Hematopoietic multipotent progenitor cell treated with erythropoietin and hydrocortisone succinate and interleukin-3 and kit ligand, for 4 days (in vitro differentiated cells): ENCODE results near the gene UGT1A6.
"Not testable (repeated sequence)": the region's sequence is repeated elsewhere in the genome, so short reads cannot be mapped to it uniquely, and the experiment has no call there.

Experiments used
- DNase-seq: peaks from one replicate; pipeline ENCODE4 v3.0.0-alpha.2; 2015

UGT1A6 gene

DNA sequence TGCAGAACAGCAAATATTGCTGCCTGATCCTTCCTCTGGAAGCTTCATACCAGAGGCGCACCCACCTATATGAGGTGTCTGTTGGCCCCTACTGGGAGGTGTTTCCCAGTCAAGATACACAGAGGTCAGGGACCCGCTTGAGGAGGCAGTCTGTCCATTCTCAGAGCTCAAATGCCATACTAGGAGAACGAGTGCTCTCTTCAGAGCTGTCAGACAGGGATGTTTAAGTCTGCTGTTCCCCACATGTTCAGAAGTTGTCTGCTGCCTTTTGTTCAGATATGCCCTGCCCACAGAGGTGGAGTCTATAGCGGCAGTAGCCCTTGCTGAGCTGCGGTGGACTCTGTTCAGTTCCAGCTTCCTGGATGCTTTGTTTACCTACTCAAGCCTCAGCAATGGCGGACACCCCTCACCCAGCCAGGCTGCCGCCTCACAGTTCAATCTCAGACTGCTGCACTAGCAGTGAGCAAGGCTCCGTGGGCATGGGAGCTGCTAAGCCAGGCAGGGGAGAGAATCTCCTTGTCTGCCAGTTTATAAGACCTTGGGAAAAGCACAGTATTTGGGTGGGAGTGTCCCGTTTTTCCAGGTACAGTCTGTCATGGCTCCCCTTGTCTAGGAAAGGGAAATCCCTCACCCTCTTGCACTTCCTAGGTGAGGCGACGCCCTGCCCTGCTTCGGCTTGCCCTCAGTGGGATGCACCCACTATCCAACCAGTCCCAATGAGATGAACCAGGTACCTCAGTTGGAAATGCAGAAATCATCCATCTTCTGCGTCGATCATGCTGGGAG, 44.4 kb downstream of the UGT1A6 start:
- DNase-seq = not testable (repeated sequence)

GRCh38 chr2:233740870-233741269, 48.2 kb downstream of the UGT1A6 start:
- DNase-seq = no peak

DNA sequence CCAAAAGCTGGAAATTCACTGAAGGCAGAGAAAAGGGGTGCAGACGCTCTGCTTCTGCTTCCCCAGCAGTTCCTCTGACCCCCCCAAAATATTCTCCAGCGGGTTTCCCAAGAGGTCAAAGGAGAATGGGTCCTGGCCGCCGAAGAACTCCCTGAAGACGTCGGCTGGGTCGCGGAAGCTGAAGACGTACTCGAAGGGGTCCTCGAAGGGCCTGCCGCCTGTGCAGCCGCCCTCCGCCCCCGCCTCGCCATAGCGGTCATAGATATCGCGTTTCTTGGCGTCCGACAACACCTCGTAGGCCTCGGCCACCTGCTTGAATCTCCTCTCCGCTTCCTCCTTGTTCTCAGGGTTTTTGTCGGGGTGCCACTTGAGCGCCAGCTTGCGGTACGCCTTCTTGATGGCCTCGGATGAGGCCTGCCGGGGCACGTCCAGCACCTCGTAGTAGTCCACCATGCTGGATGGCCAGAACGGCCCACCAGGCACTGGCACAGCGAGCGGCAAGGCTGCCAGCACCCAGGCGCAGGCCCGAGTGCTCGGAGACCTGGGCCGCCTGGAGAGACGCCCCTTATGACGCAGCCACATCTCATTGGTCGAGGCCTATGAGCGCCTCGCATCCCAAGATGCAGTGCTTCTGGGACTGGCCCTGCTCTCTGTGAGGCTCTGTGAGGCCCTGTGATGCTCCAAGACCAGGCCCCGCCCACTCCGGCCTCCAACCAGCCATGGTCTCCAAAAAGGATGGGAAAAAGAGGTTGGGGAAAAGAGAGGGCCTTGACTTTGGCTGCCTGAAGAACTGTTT, 51.0 kb downstream of the UGT1A6 start:
- DNase-seq = no peak

DNA sequence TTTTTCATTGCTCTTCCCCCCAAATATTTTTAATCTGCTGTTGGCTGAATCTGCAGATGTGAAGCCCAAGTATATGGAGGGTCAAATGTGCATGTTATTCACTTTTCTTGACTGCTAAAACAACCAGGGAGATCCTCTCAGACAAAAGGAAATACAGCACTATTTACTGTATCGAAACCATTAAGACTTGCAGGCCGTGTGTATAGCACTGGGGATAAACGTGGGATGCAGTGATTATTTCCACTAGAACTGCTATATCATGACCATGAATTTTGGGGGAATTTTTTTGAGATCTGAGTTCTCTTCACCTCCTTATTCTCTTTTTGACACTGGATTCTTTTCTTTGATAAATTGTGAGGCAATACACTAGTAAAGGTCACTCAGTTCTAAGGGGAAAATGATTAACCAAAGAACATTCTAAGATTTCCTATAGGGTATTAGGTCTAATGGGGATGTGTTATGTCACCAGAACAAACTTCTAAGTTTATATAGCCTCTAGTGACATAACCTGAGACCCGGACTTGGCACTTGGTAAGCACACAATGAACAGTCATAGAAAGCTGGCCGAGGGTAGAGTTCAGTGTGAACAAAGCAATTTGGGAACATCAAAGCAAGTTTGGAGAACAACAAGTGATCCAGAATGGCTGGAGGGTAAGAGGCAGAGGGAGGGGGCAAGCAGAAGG, 52.5 kb downstream of the UGT1A6 start:
- no peak for DNase-seq

- DNase-seq = not testable (repeated sequence)
Observed at GRCh38 chr2:233745838-233746237, 53.1 kb downstream of the UGT1A6 start.

- no peak for DNase-seq
Observed at GRCh38 chr2:233746475-233747282, 54.0 kb downstream of the UGT1A6 start.

DNA sequence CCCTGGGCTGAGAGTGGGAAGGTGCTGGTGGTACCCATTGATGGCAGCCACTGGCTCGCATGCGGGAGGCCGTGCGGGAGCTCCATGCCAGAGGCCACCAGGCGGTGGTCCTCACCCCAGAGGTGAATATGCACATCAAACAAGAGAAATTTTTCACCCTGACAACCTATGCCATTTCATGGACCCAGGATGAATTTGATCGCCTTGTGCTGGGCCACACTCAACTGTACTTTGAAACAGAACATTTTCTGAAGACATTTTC, 54.5 kb downstream of the UGT1A6 start:
- DNase-seq = no peak

DNA sequence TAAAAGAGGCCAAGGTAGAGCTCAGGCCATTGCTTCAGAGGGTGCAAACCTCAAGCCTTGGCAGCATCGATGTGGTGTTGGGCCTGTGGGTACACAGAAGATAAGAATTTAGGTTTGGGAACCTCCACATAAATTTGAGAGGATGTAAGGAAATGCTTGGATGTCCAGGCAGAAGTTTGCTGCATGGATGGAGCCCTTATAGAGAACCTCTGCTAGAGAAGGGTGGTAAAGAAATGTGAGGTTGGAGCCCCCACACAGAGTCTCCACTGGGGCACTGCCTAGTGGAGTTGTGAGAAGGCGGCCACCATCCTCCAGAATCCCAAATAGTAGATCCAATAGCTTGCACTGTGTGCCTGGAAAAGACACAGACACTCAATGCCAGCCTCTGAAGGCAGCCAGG, 58.0 kb downstream of the UGT1A6 start:
- DNase-seq = not testable (repeated sequence)

DNA sequence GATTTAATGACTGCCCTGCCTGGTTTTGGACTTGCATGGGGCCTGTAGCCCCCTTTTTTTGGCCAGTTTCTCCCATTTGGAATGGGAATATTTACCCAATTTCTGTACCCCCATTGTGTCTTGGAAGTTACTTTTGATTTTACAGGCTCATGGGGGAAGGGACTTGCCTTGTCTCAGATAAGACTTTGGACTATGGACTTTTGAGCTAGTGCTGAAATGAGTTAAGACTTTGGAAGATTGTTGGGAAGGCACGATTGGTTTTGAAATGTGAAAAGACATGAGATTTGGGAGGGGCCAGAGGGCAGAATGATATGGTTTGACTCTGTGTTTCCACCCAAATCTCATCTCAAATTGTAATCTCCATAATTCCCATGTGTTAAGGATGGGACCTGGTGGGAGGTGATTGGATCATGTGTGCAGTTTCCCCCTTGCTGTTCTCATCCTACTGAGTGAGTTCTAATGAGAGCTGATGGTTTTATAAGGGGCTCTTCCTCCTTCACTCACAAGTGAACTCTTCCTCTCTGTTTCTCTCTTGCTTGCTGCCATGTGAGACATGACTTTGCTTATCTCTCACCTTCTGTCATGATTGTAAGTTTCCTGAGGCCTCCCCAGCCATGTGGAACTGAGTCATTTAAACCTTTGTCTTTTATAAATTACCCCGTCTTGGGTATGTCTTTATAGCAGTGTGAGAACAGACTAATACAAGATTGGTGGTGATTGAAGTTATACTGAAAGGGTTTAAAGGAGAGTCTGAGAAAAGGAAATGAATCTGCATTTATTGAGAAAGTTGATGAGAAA, 58.7 kb downstream of the UGT1A6 start:
- not testable (repeated sequence) for DNase-seq

GRCh38 chr2:233754872-233755611, 62.4 kb downstream of the UGT1A6 start:
- no peak for DNase-seq

DNA sequence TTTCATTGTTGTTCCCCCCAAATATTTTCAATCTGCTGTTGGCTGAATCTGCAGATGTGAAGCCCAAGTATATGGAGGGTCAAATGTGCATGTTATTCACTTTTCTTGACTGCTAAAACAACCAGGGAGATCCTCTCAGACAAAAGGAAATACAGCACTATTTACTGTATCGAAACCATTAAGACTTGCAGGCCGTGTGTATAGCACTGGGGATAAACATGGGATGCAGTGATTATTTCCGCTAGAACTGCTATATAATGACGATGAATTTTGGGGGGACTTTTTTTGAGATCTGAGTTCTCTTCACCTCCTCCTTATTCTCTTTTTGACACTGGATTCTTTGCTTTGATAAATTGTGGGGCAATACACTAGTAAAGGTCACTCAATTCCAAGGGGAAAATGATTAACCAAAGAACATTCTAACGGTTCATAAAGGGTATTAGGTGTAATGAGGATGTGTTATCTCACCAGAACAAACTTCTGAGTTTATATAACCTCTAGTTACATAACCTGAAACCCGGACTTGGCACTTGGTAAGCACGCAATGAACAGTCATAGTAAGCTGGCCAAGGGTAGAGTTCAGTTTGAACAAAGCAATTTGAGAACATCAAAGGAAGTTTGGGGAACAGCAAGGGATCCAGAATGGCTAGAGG, 63.9 kb downstream of the UGT1A6 start:
- DNase-seq = no peak

GRCh38 chr2:233758141-233758540, 65.5 kb downstream of the UGT1A6 start:
- DNase-seq = no peak

- no peak for DNase-seq
Observed at GRCh38 chr2:233758849-233759248, 66.2 kb downstream of the UGT1A6 start.

DNA sequence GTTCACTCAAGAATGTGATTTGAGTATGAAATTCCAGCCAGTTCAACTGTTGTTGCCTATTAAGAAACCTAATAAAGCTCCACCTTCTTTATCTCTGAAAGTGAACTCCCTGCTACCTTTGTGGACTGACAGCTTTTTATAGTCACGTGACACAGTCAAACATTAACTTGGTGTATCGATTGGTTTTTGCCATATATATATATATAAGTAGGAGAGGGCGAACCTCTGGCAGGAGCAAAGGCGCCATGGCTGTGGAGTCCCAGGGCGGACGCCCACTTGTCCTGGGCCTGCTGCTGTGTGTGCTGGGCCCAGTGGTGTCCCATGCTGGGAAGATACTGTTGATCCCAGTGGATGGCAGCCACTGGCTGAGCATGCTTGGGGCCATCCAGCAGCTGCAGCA, 67.4 kb downstream of the UGT1A6 start, which contains the start of gene UGT1A1:
UGT1A1 (plus strand) TSS at position 228 of the 400 bp plus-strand sequence; CDS start at position 246, 18 bp downstream.
- no peak for DNase-seq

DNA sequence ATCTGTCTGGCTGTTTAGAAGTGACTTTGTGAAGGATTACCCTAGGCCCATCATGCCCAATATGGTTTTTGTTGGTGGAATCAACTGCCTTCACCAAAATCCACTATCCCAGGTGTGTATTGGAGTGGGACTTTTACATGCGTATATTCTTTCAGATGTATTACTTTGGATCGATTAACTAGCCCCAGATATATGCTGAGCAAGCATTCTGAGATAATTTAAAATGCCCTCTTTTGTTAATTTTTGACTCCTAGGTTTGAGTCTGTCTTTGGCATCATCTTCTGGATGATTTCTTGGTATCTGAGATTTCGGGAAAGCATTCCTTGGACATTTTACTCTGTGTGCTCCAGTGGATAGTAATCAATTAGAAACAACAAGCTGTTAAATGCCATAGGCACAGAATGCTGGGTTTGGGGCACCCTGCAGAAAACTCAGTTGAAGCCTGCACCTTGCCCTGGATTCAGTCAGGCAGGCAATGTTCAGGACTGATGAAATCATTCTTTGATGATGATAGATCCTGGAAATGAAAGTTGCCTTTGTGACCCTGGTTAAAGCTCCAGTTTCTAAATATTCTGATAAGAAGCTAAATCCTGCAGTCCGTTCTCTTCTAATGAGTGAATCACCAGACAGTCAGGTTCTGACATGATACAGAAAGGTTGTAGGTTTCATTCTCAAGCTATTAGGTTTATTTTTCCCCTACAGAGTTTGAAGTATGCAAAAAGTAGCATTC, 68.5 kb downstream of the UGT1A6 start:
- DNase-seq = no peak

- peak; percentile 35 for DNase-seq
Observed at GRCh38 chr2:233764264-233764663, 71.6 kb downstream of the UGT1A6 start.

- no peak for DNase-seq
Observed at GRCh38 chr2:233764761-233765160, 72.1 kb downstream of the UGT1A6 start.

- DNase-seq = no peak
Observed at GRCh38 chr2:233766416-233766815, 73.7 kb downstream of the UGT1A6 start.

DNA sequence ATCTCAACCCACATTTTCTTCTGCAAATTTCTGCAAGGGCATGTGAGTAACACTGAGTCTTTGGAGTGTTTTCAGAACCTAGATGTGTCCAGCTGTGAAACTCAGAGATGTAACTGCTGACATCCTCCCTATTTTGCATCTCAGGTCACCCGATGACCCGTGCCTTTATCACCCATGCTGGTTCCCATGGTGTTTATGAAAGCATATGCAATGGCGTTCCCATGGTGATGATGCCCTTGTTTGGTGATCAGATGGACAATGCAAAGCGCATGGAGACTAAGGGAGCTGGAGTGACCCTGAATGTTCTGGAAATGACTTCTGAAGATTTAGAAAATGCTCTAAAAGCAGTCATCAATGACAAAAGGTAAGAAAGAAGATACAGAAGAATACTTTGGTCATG, 75.4 kb downstream of the UGT1A6 start:
- no peak for DNase-seq

DNA sequence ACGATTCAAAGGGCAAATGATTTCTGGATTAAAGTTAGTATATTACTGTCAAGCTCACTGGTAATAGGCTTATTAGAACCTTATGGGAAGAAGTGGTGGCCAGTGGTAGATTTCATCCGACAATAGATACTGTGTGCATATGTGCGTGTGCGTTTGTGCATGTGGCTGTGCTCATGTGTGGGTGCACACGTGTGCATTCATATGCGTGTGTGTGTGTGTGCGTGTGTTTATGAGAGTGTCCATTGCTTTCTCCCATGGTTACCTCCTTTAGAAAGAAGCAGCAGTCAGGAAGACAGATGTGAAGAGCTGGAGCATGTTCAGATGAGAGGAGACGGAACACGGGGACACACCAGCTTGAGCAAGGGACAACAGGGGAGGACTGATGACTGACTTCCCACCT, 76.6 kb downstream of the UGT1A6 start:
- no peak for DNase-seq
